ENCODE results near the gene CBR1. TPM values are rescaled to one million over a fixed set of nuclear protein-coding genes. Genes with fewer than 3 reads are reported as not detected.

The CBR1 gene
- 17.5 and 20.3 TPM in 2 replicates for total RNA-seq

DNA sequence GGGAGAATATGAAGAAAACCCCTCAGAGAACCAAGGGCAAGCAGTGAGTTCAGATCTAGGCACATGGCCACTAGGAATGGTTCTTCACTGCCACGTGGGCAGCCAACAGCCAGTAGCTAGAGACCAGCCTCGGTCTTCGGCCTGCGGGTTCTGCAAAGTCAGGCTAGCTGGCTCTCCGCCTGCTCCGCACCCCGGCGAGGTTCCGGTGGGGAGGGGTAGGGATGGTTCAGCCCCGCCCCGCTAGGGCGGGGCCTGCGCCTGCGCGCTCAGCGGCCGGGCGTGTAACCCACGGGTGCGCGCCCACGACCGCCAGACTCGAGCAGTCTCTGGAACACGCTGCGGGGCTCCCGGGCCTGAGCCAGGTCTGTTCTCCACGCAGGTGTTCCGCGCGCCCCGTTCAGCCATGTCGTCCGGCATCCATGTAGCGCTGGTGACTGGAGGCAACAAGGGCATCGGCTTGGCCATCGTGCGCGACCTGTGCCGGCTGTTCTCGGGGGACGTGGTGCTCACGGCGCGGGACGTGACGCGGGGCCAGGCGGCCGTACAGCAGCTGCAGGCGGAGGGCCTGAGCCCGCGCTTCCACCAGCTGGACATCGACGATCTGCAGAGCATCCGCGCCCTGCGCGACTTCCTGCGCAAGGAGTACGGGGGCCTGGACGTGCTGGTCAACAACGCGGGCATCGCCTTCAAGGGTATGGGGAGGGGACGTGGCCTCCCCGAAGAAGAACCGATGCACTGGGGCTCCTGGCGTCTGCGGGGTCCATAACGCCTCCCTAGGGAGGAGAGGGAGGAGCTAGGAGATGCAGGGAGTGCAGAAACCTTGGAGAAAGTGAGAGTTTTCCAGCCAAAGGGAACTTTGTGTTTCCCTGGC lies at the start of gene CBR1:
Gene CBR1, plus strand, starts transcription at position 312 of the 871 bp plus-strand sequence. Its CDS starts 92 bp downstream, at position 404.
- intact Hi-C loops (cut with micrococcal nuclease) = loop anchor here (1.0 to 10.0 kb wide), 7 partner anchors 7 to 1995 kb away; partner anchors contain the start of genes CBR3, MRPS6, RUNX1 and SETD4
- TF ChIP-seq, protein P1, sequence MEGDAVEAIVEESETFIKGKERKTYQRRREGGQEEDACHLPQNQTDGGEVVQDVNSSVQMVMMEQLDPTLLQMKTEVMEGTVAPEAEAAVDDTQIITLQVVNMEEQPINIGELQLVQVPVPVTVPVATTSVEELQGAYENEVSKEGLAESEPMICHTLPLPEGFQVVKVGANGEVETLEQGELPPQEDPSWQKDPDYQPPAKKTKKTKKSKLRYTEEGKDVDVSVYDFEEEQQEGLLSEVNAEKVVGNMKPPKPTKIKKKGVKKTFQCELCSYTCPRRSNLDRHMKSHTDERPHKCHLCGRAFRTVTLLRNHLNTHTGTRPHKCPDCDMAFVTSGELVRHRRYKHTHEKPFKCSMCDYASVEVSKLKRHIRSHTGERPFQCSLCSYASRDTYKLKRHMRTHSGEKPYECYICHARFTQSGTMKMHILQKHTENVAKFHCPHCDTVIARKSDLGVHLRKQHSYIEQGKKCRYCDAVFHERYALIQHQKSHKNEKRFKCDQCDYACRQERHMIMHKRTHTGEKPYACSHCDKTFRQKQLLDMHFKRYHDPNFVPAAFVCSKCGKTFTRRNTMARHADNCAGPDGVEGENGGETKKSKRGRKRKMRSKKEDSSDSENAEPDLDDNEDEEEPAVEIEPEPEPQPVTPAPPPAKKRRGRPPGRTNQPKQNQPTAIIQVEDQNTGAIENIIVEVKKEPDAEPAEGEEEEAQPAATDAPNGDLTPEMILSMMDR (IDR thresholded peaks at IDR 0.05) = no peak
- POLR2A ChIA-PET = interaction anchor here (0.6 to 3.2 kb wide), 11 partner anchors 9 to 1160 kb away, joined by 3 to 60 read pairs (median 4); partner anchors contain the start of gene SETD4
- H3K36me3 Mint-ChIP-seq (ENCODE audit: low read depth) = peaks cover 32% of the 10 kb centered on the region
- peak; percentile 86 for DNase-seq
- peaks cover 5% of the 10 kb centered on the region for H3K9me3 Mint-ChIP-seq
- H3K27ac Mint-ChIP-seq = peak within 1 kb of the TSS; percentile 87
- peak; percentile 99 for ATAC-seq (ENCODE audit: low read depth)
- H3K27me3 Mint-ChIP-seq = no peaks in the 10 kb centered on the region
- H3K4me3 Mint-ChIP-seq = peak within 1 kb of the TSS; percentile 90
- H3K4me1 Mint-ChIP-seq = peaks cover 31% of the 10 kb centered on the region
- CTCF ChIA-PET = interaction anchor here (1.0 to 1.4 kb wide), 2 partner anchors 10 to 22 kb away, joined by 4 to 9 read pairs; partner anchors contain the start of gene SETD4

DNA sequence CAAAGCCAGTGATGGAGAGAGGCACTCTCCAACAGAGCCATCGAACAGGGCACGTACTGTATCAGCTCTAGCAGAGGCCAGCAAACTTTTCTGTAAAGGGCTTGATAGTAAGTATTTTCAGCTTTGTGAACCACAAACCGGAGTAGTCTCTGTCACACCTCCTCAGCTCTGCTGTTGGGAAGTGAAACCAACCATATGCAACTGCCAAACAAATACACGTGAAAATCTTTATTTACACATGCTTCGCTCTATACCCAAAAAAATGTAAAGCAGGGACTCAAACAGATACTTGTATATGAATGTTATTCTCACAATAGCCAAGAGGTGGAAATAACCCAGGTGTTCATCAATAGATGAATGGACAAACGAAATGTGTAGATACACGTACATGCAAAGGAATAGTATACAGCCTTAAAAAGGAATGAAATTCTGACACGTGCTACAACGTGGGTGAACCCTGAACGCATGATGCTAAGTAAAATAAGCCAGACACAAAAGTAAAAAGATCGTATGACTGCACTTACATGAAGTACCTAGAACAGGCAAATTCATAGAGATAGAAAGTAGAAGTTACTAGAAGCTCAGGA lies 48.5 kb upstream of the CBR1 start:
- peaks cover 19% of the 10 kb centered on the region for H3K4me1 Mint-ChIP-seq
- POLR2A ChIA-PET = interaction anchor here (0.7 kb wide), 1 partner anchor 974 kb away, joined by 8 read pairs; no protein-coding TSS in a partner anchor
- intact Hi-C loops (cut with micrococcal nuclease) = no loop called here
- CTCF ChIA-PET = no interaction called here
- TF ChIP-seq, protein P1 (IDR thresholded peaks at IDR 0.05) = no peak
- peaks cover 6% of the 10 kb centered on the region for H3K27me3 Mint-ChIP-seq
- H3K9me3 Mint-ChIP-seq = peaks cover 4% of the 10 kb centered on the region
- no peak overlapping the region for H3K4me3 Mint-ChIP-seq
- no peak for DNase-seq
- no peak overlapping the region for H3K27ac Mint-ChIP-seq
- ATAC-seq (ENCODE audit: low read depth) = peak; percentile 7
- H3K36me3 Mint-ChIP-seq (ENCODE audit: low read depth) = no peaks in the 10 kb centered on the region

DNA sequence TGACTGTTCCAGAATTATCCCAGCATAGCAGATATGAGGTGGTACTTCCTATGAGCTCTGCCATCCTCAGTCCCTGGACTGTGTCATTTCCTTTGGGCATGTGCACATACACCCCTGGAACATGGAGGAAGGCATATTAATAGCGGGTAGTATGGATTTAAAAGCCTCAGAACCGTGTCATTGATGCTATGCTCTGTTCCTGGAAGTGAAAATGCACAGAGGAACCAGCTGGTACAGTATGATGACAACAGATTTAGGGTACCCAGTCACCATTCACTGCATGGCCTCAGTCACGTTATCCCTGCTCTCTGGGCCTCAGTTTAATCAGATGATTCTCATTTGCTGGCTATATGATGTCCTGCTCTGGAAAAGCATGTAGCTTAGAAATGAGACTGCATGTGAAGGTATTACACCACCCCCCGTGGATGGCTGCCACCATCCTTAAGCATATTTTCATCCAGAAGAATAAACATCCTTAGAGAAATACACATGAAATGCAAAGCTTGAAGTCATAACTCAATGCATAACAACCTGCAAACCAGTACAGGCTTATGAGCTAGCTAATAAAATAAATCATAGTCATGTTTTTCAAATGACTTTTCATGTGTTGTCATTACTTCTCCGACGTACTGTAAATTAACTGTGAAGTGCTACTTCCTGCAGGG lies 47.3 kb upstream of the CBR1 start:
- Mint-ChIP-seq H3K4me1 (peaks cover 19% of the 10 kb centered on the region), H3K36me3 (ENCODE audit: low read depth) (no peaks in the 10 kb centered on the region), H3K9me3 (peaks cover 4% of the 10 kb centered on the region), H3K27ac (no peak overlapping the region), H3K27me3 (peaks cover 2% of the 10 kb centered on the region), H3K4me3 (no peak overlapping the region)
- ChIA-PET POLR2A (interaction anchor here (0.7 kb wide), 1 partner anchor 976 kb away, joined by 8 read pairs; no protein-coding TSS in a partner anchor), CTCF (no interaction called here)
- DNase-seq (no peak), ATAC-seq (ENCODE audit: low read depth) (no peak)
- intact Hi-C loops (cut with micrococcal nuclease) = no loop called here
- TF ChIP-seq, protein P1 (IDR thresholded peaks at IDR 0.05) = no peak

DNA sequence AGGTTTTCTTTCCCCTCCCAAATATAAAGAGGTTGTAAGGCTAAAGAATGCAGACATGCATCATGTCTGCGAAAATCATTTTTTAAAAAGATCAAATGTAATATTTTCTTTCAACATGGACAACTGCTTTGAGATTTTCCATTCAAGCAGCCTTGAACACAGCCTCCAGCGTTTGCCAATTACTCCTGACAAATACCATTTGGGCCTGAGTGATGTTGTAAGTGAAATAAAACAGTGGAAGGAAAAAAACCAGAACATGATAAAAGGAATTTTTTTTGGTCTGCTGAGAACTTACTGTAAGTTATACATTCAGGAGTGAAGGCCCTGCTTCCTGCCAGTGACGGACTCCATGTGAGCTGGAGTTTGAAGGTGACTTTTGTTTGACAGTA lies 46.7 kb upstream of the CBR1 start:
- ATAC-seq (ENCODE audit: low read depth) (no peak), DNase-seq (no peak)
- peaks cover 19% of the 10 kb centered on the region for H3K4me1 Mint-ChIP-seq
- no peak overlapping the region for H3K27ac Mint-ChIP-seq
- H3K4me3 Mint-ChIP-seq = no peak overlapping the region
- H3K27me3 Mint-ChIP-seq = no peaks in the 10 kb centered on the region
- no peaks in the 10 kb centered on the region for H3K36me3 Mint-ChIP-seq (ENCODE audit: low read depth)
- CTCF ChIA-PET = no interaction called here
- peaks cover 4% of the 10 kb centered on the region for H3K9me3 Mint-ChIP-seq
- POLR2A ChIA-PET = no interaction called here
- intact Hi-C loops (cut with micrococcal nuclease) = no loop called here
- TF ChIP-seq, protein P1 (IDR thresholded peaks at IDR 0.05) = no peak

Data from activated B cell treated with CpG ODN at 0.5 μM for 24 hours (primary cell).